GM18873 (cell line): ENCODE measurements around the gene MED8.
"Not testable (repeated sequence)": the region's sequence is repeated elsewhere in the genome, so short reads cannot be mapped to it uniquely, and the experiment has no call there.

Experiments used
- ATAC-seq: cut with Tn5 transposase; IDR thresholded peaks from one replicate; pipeline ENCODE4 v1.9.1; 2021; ENCODE audit warnings: mild to moderate bottlenecking, moderate library complexity, moderate number of reproducible peaks; ENCODE audit not compliant: unreplicated experiment, low FRiP score

The MED8 gene

DNA sequence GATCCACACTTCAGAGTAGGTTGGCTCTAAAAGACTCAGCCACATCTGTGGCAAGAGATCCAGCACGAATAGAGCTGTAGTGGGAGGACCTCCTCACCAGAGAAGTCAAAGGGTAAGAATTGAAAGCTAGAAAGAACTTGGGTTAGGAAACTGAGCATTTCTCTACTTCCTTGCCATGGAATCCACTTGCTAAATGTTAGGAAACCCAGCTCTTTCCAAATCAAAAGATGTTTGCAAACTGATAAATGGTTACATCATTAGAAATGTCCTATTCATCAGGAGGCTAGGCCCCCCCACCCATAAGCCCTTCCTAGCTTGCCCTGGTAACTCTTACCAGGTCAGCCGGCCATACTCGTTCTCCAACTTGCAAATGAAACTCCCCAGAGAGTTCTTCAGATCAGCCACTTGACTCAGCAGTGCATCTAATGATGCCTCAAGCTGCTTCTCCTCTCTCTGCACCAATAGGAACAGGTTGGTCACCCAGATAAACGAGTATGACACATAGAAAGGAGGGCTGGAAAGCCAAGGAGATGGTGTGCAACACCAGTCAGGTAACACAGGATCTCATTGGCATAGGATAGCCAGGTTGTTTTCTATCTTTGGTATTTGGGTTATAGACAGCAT, 1.5 kb downstream of the MED8 start:
- no peak for ATAC-seq

DNA sequence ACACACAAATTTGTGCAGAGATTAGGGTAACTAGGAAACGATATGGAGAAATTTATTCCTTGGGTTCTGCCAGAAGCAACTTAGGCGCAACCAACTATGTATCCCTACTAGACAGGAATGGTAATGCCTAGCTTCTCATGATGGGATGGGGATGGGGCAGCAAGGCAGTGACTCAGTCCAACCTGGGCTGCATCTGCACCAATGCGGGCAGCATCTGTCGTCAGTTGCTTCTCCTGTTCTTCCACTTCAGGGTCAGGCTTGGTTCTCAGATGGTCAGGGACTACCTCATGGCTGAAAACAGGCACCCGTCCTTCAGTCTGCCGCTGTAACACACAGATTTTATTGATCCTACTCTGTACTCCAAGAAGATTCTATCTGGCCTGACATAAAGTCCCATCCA, 2.9 kb downstream of the MED8 start:
- ATAC-seq: no peak

DNA sequence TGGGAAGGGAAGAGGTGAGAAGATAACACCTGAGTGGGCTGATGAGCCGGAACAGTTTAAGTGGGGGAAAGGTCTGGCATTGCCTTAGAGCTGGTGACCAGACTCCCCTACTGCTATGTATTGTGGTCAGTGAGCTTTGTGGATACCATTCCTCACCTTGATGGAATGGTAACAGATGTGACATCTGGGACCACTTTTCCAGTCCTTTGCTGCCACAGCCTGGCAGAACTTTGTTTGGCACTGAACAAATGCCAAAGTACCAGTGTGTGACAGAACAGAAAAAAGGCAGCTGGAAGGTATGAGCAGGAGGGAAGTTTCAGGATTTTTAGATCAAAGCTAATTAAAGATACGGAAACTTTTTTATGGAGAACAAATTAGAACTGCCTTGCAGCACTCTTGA, 6.2 kb downstream of the MED8 start:
- ATAC-seq: no peak

DNA sequence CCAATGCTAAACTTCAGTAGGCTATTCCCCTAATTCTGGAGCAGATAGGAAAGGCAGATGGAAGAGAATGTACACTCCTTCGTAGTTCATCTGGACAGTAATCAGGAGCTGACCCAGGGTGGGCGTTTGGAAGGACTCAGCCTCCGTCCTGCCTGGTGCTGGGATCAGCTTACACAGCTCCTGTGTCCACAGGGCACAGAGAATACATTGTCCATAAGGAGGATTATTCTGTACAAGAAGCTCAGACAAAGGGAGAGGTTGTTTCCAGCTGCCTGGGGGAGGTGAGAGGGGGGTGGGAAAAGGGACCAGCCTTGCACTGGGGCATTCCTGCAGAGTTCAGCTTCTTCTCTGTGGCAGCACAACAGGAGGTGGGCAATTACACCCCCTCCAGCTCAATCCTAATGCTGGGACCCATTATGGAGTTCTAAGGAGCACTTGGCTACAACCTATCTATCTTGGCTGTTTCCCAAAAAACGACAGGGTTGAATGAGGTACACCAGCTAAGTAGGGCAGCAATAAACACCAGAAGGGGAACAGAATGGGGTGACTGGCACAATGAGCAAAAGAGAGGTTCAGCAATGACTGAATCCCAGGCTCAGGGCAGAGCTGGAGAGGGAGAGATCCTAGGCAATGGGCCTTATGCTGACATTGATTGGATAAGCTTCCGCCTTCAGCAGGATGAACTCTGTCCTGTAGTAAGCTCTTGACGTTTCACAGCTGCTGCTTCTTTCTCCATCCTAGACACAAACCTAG, 7.4 kb downstream of the MED8 start:
- ATAC-seq: no peak

DNA sequence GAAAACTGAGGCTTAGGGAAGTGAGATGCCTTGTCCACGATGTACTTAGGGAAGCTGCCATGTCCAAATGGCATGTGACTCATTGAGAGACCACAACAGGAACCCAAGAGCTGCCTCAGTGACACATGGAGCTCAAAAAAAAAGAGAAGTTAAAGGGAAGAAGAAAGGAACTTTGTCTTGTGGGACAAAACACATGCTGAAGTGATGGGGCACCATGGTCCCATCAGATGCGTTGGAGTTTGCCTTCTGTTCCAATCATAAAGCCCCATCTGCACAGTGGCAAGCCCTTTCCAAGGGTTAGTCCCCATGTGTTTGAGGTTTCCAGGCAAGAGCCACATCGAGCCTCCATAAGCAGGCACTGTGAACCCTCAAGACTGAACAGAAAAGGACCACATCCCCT, 8.0 kb downstream of the MED8 start:
- ATAC-seq: no peak

DNA sequence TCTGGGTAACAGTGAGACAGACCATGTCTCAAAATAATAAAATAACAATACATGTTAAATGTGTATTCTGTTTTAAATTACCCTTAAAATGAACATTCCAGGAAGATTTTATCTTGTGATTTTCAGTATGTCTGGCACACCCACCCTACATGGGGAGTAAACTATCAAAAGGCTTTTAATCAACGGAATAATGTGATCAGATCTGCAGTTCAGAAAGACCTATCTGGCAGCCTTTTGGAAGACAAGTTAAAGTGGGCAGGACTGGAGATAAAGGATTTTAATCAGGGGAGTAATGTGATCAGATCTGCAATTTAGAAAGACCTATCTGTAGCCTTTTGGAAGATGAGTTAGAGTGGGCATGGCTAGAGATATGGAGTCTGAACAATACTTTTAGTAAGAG, 10.1 kb downstream of the MED8 start:
- no peak for ATAC-seq

DNA sequence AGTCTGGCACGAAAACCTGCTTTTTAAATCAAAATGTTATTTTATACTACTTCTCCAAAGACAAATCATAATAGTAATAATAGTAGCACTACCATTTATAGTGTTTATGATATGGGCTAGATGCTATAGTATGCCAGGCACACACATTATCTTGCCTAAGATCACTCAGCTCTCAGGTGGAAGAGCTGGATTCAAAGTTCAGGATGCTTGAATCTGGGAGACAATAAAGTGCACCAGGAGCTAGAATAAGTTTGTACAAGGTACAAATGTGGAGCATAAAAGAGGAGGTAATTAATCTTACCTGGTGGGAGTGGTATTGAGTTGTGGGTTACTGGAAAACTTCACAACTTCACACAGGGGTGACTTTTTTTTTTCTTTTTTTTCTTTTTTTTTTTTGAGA, 11.8 kb downstream of the MED8 start:
- ATAC-seq: no peak

DNA sequence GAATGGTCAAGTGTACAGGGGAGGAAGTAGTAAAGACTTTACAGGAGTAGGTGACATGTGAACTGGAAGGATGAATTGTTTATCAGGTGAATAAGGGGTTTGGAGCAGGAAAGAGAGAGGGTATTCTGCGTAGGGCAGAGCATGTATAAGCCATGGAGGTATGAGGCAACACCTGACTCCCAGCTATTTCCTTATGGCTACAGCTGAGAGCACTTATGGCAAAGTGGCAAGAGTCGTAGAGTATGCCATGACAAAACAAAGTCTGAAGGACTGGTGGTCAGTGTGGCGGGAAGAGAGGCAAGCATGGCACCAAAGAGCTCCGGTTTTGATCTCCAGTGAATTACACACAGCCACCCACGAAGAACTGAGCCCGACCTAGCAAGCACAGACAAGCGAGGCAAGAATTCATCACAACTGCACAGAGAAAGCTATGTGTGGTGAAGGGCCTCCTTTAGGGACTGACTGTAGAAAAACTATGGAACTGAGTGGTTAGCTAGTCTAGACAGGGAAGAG, 12.8 kb downstream of the MED8 start:
- no peak for ATAC-seq

DNA sequence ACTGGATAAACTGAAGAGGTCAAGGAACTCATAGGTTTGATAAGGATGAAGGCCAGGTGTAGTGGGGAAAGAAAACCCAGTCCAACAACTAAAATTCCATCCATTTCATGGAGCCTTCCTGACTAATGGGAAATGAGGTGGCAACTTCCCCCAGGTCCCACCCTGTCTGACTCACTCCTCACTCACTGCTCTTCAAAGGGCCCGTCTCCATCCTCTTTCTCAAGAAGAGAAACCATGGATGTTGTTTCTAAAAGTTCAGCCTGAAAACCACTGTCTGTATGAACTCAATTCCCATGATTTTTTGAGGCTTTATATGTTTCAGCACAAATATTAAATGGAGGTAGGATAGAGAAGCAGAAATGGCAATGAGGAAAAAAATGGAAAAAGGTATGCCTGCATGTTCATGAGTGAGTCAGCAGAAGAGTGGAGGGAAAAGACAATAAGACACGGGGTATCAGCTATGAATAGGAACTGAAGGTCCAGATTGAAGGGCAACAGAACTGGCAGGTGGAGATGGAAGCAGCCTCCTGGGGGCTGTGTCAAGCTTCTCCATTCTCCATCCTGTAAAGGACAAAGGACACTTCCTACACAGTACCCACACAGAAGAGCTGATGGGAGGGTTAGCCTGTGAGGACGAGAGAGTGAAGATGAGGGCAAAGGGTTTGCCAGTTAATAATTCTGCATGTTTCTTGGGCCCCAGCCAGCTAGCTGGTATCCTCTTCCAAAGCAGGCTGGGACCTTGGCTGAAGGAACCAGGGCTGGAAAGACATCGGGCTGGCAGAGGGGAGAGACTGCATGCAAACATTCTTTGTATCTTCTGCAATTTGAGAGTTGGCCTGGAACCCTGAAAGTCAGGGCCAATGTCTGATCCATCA, 16.3 kb downstream of the MED8 start:
- no peak for ATAC-seq

DNA sequence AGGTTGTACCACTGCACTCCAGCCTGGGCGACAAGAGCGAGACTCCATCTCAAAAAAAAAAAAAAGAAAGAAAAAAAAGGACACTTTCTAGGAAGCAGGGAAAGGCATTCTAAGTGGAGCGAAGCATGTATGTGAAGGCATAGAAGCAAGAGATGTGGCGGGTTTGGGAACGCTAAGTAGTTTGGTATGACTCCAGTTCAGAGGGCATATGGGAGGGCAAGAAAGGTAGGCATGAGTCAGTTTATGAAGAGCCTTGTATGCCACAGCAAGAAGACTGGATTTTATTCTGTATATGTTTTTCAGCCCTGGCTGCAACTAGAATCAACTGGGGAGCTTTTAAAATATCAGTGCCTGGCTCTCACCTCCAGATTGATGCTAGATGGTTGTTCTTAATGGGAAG, 17.4 kb downstream of the MED8 start:
- no peak for ATAC-seq

DNA sequence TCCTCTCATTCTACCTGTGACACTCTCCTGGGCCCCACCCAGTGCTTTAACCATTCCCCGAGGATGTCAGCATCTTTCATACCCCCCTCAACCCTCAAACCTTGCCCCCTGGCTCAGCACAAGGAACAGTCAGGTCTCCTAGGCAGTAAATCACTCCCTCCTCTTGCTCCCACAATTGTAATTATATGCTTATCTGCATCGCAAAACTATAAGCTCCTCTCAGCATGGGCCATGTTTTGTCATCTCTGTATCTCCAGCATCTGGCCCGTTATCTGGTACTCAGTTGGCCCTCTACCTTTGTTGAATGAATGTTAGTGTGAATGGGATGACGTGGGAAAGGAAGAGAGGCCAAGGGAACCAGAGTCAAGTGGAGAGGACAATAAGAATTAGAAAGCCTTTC, 19.0 kb downstream of the MED8 start:
- no peak for ATAC-seq

DNA sequence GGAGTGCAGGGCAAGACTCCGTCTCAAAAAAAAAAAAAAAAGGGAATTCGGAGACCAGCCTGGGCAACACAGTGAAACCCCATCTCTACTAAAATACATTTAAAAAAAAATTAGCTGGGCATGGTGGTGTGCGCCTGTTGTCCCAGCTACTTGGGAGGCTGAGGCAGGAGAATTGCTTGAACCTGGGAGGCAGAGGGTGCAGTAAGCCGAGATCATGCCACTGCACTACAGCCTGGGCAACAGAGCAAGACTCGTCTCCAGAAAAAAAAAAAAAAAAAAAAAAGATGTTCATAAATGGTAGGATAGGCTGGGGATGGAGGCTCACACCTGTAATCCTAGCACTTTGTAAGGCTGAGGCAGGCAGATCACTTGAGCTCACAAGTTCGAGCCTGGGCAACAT, 19.8 kb downstream of the MED8 start:
- ATAC-seq: not testable (repeated sequence)

DNA sequence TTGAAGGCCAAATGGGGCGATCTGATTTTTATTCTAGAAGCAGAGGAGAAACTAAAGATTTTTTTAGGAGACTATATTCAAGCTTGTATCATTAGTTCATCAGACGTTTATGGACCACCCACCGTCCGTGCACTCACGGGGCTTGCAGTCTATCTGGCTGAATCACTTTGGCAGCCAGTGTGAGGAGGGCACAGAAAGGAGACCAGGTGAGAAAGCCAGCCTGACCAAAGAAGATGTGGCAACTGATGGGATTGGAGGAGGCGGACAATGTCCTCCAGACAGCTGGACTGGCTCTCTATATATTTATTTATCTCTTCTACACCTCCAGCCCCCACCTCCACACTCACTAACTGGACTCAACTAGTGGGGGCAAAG, 21.0 kb downstream of the MED8 start:
- no peak for ATAC-seq

DNA sequence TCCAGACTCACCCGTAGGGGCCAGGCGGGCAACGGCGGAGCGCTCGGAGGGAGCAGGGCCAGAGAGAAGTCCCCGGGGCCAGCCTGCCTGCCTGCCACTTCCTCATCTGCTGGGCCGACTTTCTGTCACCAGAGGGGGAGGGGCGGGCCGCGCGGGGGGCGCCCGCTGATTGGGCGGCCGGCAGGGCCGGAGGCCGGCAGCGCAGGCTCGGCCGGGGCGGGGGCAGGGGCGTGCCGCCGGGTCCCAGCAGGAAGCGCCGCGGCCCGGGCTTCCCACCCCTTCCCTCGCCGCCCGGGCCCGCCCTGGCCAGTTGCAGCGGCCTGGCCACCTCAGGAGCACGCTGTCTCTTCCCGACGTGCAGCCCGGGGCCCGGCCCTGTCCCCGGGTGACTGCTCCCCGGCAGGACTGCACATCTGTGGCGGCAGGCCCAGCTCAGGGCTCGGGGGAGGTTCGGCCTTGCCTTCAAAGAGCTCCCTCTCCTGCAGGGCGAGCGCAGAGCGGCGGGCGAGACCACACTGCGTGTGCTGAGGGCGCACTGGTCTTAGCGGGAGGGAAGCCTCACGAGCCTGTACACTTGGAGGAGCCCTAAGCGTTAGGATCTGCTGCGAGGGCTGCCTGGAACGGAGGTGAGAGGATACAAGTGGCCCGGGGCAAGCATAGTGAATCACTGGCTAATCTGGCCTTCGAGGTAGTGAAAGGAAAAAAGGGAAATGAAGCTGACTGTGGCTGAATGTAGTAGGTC, 21.5 kb downstream of the MED8 start, which contains the start of gene ELOVL1:
ELOVL1 (minus strand) TSS at position 108 of the 742 bp plus-strand sequence. CDS start 2,402 bp downstream, outside the sequence.
- ATAC-seq: peak; percentile 54

DNA sequence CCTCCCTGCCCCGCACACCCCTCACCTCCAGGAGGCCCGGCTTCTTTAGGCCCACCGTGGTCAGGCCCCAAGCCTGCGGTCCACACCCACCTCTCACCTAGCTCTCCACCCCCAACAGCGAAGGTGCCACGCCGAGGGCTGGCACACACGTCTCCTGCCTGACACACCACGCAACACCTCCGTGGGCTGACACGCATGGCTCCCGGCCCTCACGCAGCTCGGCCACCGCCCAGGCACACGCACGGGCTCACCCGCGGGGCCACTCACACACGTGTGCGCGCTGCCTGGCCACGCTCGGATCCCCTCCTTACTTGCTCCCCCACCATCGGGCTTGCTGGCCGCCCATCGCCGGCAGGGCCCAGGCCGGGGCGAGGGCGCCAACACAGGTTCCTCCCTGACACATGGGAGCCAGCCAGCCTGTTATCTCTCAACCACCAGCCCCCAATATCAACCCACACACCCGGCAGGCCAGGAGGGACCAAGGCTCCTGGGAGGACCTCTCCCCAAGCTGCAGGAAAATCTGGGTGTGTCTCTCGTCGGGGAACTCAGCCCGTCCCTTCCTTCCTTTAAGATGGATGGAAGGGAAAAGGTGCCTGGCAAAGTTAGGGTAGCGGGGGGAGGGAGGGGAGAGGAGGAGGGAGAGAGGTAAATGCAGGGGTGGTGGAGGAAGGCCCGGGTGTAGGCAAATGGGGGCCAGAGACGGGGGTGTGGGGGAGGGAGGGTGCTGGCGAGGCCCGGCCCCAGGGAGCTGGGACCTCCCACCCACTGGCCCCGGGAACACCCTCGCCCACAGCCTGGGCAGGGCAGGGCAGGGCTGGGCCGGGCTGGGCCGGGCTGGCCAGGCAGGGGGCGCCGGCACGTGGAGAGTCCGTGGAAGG, 22.3 kb downstream of the MED8 start:
- peak; percentile 19 for ATAC-seq

DNA sequence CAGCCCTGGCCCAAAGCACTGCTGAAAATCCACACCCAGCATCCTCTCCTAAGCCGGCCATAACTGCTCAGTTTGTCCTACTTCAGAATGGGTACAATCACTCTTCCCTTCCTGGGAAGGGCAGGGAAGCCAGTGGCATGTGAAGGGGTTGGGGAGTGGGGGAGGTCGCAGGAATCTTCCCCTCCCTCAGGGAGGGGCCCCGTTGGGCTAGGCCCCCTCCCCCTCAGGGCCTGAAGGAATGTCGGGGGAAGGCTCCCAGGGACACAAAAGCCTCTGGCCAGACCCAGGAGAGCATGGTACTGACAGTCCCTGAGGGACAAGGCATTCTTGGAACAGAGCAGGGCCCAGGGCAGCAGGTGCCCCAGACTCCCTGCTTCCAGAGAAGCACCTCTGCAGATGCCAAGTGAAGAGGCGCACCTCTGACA, 23.0 kb downstream of the MED8 start:
- no peak for ATAC-seq

DNA sequence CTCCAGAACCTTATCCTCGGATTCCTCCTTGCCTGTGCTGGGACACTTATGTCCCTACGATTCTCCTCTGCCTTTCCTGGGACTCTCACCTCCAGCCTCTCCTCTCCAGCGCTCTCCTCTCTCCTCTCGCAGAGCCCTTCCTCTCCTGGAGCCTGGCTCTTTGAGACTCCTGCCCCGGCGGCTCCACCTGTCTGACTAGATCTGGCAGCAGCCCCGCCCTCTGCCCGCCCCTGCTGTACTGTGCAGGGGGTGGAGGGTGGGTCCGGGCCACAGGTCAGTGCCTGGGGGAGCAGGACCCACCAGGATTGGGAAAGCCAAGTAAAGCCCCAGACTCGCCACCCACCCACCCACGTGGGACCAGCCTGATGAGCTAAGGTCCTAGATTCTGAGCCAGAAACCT, 23.4 kb downstream of the MED8 start:
- ATAC-seq: no peak

DNA sequence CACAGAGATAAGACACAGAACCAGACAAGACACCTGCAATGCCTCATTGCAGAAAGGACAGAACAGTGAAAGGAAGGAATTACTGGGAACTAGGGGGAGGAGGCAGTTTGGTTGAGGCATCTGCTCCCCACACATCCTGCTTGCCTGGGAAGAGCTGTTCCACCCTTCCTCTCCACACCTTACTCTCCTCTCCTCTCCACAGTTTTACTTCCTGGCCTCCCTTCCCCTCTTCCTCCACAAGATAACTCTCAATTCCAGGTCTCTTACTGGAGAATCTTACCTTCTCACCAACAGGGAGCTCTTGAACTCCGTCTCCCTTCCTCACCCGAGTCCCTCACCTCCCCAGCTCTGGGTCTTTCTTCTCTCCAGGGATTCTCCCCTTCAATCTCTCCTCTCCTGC, 23.9 kb downstream of the MED8 start:
- ATAC-seq: no peak

DNA sequence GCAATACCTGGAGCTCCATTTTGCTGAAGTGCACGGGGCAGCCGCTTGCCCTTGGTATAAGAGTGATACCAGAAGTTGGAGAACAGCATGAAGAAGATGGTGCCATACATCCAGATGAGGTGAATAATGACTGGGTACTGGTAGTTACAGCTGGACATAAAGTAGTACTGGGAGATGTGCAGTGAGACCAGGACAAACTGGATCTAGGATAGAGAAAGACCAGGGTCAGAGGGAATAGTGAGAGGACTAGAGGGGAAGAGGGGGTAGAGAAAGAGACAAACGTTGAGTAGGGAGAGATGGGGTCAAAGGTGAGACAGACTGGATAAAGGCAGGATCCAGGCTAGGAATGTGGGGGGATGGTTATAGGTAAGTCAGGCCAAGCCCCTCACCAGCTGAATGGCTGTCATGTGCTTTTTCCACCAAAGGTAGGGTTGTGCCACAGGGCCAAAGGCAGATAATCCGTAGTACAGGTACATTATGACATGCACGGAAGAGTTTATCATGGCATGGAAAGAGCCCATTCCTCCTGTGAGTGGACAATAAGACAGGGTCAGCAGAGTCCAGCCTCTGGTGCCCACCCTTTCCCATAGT, 25.6 kb downstream of the MED8 start:
- no peak for ATAC-seq
